GM12864 (cell line): ENCODE data around the gene HDAC9.

Experiments used
- DNase-seq: peaks from one replicate; pipeline ENCODE4 v3.0.0-alpha.2; 2011; ENCODE audit warnings: low read depth
- H3K4me3 ChIP-seq: 2 replicates; pipeline ENCODE4 v1.5.1; 2011; ENCODE audit warnings: mild to moderate bottlenecking, low read depth, low read length, control low read depth
- CTCF ChIP-seq: IDR thresholded peaks from 2 replicates; pipeline ENCODE4 v1.5.1; 2011; ENCODE audit warnings: low read depth, mild to moderate bottlenecking, moderate library complexity, low read length, control low read depth, inconsistent platforms; ENCODE audit errors: missing control alignments

HDAC9 gene

GRCh38 chr7:18901982-18902421 lies 406.5 kb downstream of the HDAC9 start:
- TF ChIP-seq CTCF = no peak
- no peak for DNase-seq
- H3K4me3 ChIP-seq = no peak overlapping the region

- TF ChIP-seq CTCF = no peak
- no peak overlapping the region for H3K4me3 ChIP-seq
- no peak for DNase-seq
Observed at GRCh38 chr7:18902892-18903291, 407.3 kb downstream of the HDAC9 start.

- no peak overlapping the region for H3K4me3 ChIP-seq
- no peak for DNase-seq
- no peak for TF ChIP-seq CTCF
Observed at GRCh38 chr7:18903695-18904094, 408.1 kb downstream of the HDAC9 start.

GRCh38 chr7:18905316-18905943 lies 409.9 kb downstream of the HDAC9 start:
- DNase-seq = no peak
- no peak overlapping the region for H3K4me3 ChIP-seq
- TF ChIP-seq CTCF = no peak

GRCh38 chr7:18906901-18907300 lies 411.4 kb downstream of the HDAC9 start:
- no peak for TF ChIP-seq CTCF
- no peak for DNase-seq
- H3K4me3 ChIP-seq = no peak overlapping the region

- no peak overlapping the region for H3K4me3 ChIP-seq
- TF ChIP-seq CTCF = no peak
- DNase-seq = no peak
Observed at GRCh38 chr7:18913106-18913505, 417.6 kb downstream of the HDAC9 start.

GRCh38 chr7:18916826-18917225 lies 421.3 kb downstream of the HDAC9 start:
- no peak for DNase-seq

More at GRCh38 chr7:18916826-18917225, 421.3 kb downstream of the HDAC9 start:
- H3K4me3 ChIP-seq = no peak overlapping the region
- no peak for TF ChIP-seq CTCF
